ENCODE results near the gene SPECC1L.

SPECC1L gene

GRCh38 chr22:24400726-24401596, 130.3 kb downstream of the SPECC1L start:
- no peak for DNase-seq (ENCODE audit: low read depth in 2 of 2)

GRCh38 chr22:24401931-24402367, 131.3 kb downstream of the SPECC1L start:
- no peak for DNase-seq (ENCODE audit: low read depth in 2 of 2)

- DNase-seq (ENCODE audit: low read depth in 2 of 2): peak; percentile 88
These were observed 132.0 kb downstream of the SPECC1L start for GRCh38 chr22:24402460-24403192.

- no peak for DNase-seq (ENCODE audit: low read depth in 2 of 2)
These were observed 132.7 kb downstream of the SPECC1L start for GRCh38 chr22:24403346-24403745.

- DNase-seq (ENCODE audit: low read depth in 2 of 2): no peak
These were observed 134.1 kb downstream of the SPECC1L start for GRCh38 chr22:24404561-24405275.

GRCh38 chr22:24405631-24406321, 135.1 kb downstream of the SPECC1L start:
- no peak for DNase-seq (ENCODE audit: low read depth in 2 of 2)

GRCh38 chr22:24406322-24407277, 136.0 kb downstream of the SPECC1L start:
- DNase-seq (ENCODE audit: low read depth in 2 of 2): no peak

- DNase-seq (ENCODE audit: low read depth in 2 of 2): no peak
These were observed 136.6 kb downstream of the SPECC1L start for GRCh38 chr22:24407278-24407665.

GRCh38 chr22:24407884-24408283, 137.3 kb downstream of the SPECC1L start:
- DNase-seq (ENCODE audit: low read depth in 2 of 2): no peak

GRCh38 chr22:24408630-24409029, 138.0 kb downstream of the SPECC1L start:
- no peak for DNase-seq (ENCODE audit: low read depth in 2 of 2)

- DNase-seq (ENCODE audit: low read depth in 2 of 2): no peak
These were observed 139.1 kb downstream of the SPECC1L start for GRCh38 chr22:24409707-24410106.

GRCh38 chr22:24410110-24410856, 139.7 kb downstream of the SPECC1L start:
- no peak for DNase-seq (ENCODE audit: low read depth in 2 of 2)

- no peak for DNase-seq (ENCODE audit: low read depth in 2 of 2)
These were observed 140.8 kb downstream of the SPECC1L start for GRCh38 chr22:24411256-24412004.

GRCh38 chr22:24412274-24412673, 141.6 kb downstream of the SPECC1L start:
- no peak for DNase-seq (ENCODE audit: low read depth in 2 of 2)

- no peak for DNase-seq (ENCODE audit: low read depth in 2 of 2)
These were observed 142.6 kb downstream of the SPECC1L start for GRCh38 chr22:24413271-24413670.

GRCh38 chr22:24413736-24414385, 143.2 kb downstream of the SPECC1L start:
- DNase-seq (ENCODE audit: low read depth in 2 of 2): no peak

GRCh38 chr22:24414523-24414922, 143.9 kb downstream of the SPECC1L start:
- no peak for DNase-seq (ENCODE audit: low read depth in 2 of 2)
